Subcutaneous preadipocyte (primary cell): ENCODE results near the gene PPP1R9A. TPM values are rescaled to one million over a fixed set of nuclear protein-coding genes. Genes with fewer than 3 reads are reported as not detected.

Experiments used
- small RNA-seq: library from RNA; depleted of rRNA; stranded (forward); fragments of <200 nt; gene quantifications from one replicate; pipeline ENCODE3, GENCODE V24; 2012
- total RNA-seq: library from RNA; depleted of rRNA; stranded (reverse); fragments of >200 nt; gene quantifications from 2 replicates; pipeline ENCODE4 v1.2.3, GENCODE V29; 2012

Gene PPP1R9A
- total RNA-seq: under 0.01 and 0.39 TPM in 2 replicates

DNA sequence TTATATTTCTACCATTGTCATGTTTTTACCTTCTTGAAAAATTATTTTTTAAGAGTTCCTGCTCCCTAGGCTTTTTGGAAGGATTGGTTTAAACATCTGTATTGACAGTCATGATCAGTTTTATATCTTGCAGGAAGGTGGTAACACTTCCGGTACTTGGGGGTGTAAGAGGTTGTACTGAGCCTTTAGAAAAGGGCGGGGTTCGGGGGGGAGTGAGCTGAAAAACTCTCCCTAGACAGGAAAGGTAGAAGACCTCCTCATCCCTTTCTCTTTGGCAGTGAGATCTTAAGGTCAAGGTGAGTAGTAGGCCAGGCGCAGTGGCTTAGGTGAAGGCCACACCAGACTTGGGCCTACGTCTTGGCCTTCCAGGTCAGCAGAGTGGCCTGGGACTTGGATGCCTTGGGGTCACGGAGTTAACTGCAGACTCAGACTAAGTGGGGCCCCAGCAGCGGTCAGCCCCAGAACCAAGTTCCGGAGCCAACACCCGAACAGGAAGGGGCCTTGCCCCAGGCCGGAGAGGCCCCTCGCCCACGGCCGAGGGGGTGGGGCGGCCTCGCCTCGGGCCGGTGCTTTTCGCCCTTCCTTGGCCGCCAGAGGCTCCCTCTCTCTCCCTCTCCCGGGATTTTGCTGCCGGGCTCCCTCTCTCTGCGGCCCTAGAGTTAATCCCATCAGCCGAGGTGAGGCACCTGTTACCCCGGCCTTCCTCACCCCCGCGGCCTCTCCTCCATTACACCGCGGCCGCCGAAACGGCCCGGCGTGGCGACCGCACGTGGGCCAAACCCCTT lies at the start of gene PPP1R9A:
PPP1R9A (plus strand) TSS at position 569 of the 785 bp plus-strand sequence. CDS start 2,520 bp downstream, outside the sequence.

DNA sequence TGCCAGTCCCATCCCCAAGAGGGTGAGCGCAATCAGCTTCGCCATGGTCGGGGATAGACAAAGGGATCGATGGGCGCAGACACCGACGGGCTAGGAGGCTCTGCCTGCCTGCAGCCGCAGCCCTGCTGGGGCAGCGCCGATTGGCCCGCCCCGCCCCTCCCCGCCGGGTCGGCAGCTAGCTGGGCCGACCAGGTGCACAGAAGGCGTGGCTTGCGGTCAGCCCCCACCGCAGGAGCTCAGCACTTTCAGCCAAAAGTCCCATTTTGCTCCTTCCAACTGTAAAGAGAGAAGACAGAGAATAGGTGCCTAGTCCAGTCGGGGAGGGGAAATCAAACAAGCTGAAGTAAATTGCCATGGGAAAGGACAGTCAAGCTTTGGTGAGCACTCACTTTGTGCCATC lies 417.0 kb downstream of the PPP1R9A start, which contains the start of gene PON1:
PON1 (minus strand) TSS at position 102 of the 400 bp plus-strand sequence; CDS start at position 45, 57 bp downstream.

Small RNA genes within 50 kb of the gene (small RNA-seq; reads per million reads assigned to genes)
- gene AC002429.1: not detected
- gene HINT1P2: not detected
- gene RNU4-16P: not detected
